COLO668 (cell line): ENCODE results near the gene SEMA5A.
"Not testable (repeated sequence)": the region's sequence is repeated elsewhere in the genome, so short reads cannot be mapped to it uniquely, and the experiment has no call there.

Source experiments
- DNase-seq: peaks from one replicate; lab custom pipeline; 2025; ENCODE audit not compliant: unreplicated experiment; lab: John Stamatoyannopoulos, UW

The SEMA5A gene

GRCh38 chr5:9411142-9411541 is 134.7 kb downstream of the SEMA5A start:
- no peak for DNase-seq

- DNase-seq, result no peak
Observed at GRCh38 chr5:9409413-9409960, 136.4 kb downstream of the SEMA5A start.

- DNase-seq, result no peak
Observed at GRCh38 chr5:9408964-9409363, 136.9 kb downstream of the SEMA5A start.

- no peak for DNase-seq
Observed at GRCh38 chr5:9405196-9405754, 140.6 kb downstream of the SEMA5A start.

- no peak for DNase-seq
Observed at GRCh38 chr5:9401786-9402472, 143.9 kb downstream of the SEMA5A start.

GRCh38 chr5:9399783-9400182 is 146.1 kb downstream of the SEMA5A start:
- DNase-seq, result not testable (repeated sequence)

- DNase-seq, result no peak
Observed at GRCh38 chr5:9399094-9399493, 146.8 kb downstream of the SEMA5A start.

- no peak for DNase-seq
Observed at GRCh38 chr5:9398227-9398626, 147.6 kb downstream of the SEMA5A start.

- no peak for DNase-seq
Observed at GRCh38 chr5:9396285-9396770, 149.5 kb downstream of the SEMA5A start.

GRCh38 chr5:9395706-9396105 is 150.2 kb downstream of the SEMA5A start:
- no peak for DNase-seq

- DNase-seq, result no peak
Observed at GRCh38 chr5:9394221-9394620, 151.7 kb downstream of the SEMA5A start.

- DNase-seq, result no peak
Observed at GRCh38 chr5:9392625-9393024, 153.2 kb downstream of the SEMA5A start.

- no peak for DNase-seq
Observed at GRCh38 chr5:9391080-9391479, 154.8 kb downstream of the SEMA5A start.

- no peak for DNase-seq
Observed at GRCh38 chr5:9390113-9390512, 155.8 kb downstream of the SEMA5A start.

- DNase-seq, result no peak
Observed at GRCh38 chr5:9388941-9389674, 156.8 kb downstream of the SEMA5A start.

- DNase-seq, result no peak
Observed at GRCh38 chr5:9387879-9388278, 158.0 kb downstream of the SEMA5A start.

- DNase-seq, result no peak
Observed at GRCh38 chr5:9386945-9387344, 158.9 kb downstream of the SEMA5A start.

GRCh38 chr5:9382522-9382921 is 163.4 kb downstream of the SEMA5A start:
- no peak for DNase-seq

GRCh38 chr5:9381464-9381863 is 164.4 kb downstream of the SEMA5A start:
- DNase-seq, result no peak

- DNase-seq, result no peak
Observed at GRCh38 chr5:9380109-9380508, 165.8 kb downstream of the SEMA5A start.

- no peak for DNase-seq
Observed at GRCh38 chr5:9376363-9377117, 169.3 kb downstream of the SEMA5A start.
